ENCODE results near the gene NGB.

Gene NGB

GRCh38 chr14:77221241-77221871 is 49.6 kb downstream of the NGB start:
- TF ChIP-seq CTCF (IDR thresholded peaks at IDR 0.05; ENCODE audit: low read depth, low read length, missing control alignments) = no peak
- no peak for DNase-seq (ENCODE audit: low read depth)
- no peak overlapping the region for H3K4me3 ChIP-seq (ENCODE audit: low read depth, low read length)
- in situ Hi-C loops (cut with HindIII; ENCODE audit: low sequenced_read_pairs) = no loop called here

GRCh38 chr14:77220246-77221017 is 50.6 kb downstream of the NGB start:
- H3K4me3 ChIP-seq (ENCODE audit: low read depth, low read length) = no peak overlapping the region
- in situ Hi-C loops (cut with HindIII; ENCODE audit: low sequenced_read_pairs) = no loop called here
- no peak for TF ChIP-seq CTCF (IDR thresholded peaks at IDR 0.05; ENCODE audit: low read depth, low read length, missing control alignments)
- DNase-seq (ENCODE audit: low read depth) = no peak

GRCh38 chr14:77219591-77219990 is 51.4 kb downstream of the NGB start:
- H3K4me3 ChIP-seq (ENCODE audit: low read depth, low read length) = no peak overlapping the region
- in situ Hi-C loops (cut with HindIII; ENCODE audit: low sequenced_read_pairs) = no loop called here
- no peak for TF ChIP-seq CTCF (IDR thresholded peaks at IDR 0.05; ENCODE audit: low read depth, low read length, missing control alignments)
- DNase-seq (ENCODE audit: low read depth) = no peak

- no peak overlapping the region for H3K4me3 ChIP-seq (ENCODE audit: low read depth, low read length)
- TF ChIP-seq CTCF (IDR thresholded peaks at IDR 0.05; ENCODE audit: low read depth, low read length, missing control alignments) = no peak
- in situ Hi-C loops (cut with HindIII; ENCODE audit: low sequenced_read_pairs) = no loop called here
- no peak for DNase-seq (ENCODE audit: low read depth)
Observed at GRCh38 chr14:77217551-77217950, 53.5 kb downstream of the NGB start.
